H1 (cell line): ENCODE results near the gene LRRK1. TPM values are rescaled to one million over a fixed set of nuclear protein-coding genes. Genes with fewer than 3 reads are reported as not detected.

Source experiments
- ASH2L ChIP-seq: fragments of 200-600, 300-600 bp; sonication (generic); IDR thresholded peaks from one replicate; pipeline ENCODE4 v1.7.1; 2017; ENCODE audit warnings: low read length
- BACH1 ChIP-seq: IDR thresholded peaks from 2 replicates; pipeline ENCODE4 v1.6.1; 2012; ENCODE audit warnings: low read length, improper control_type of control experiment
- BRCA1 ChIP-seq: IDR thresholded peaks from 2 replicates; pipeline ENCODE4 v1.6.1; 2012; ENCODE audit warnings: low read depth, low read length, improper control_type of control experiment
- CBX5 ChIP-seq: fragments of 300-800, 300-1000 bp; sonication (generic); IDR thresholded peaks from 2 replicates; pipeline ENCODE4 v1.7.1; 2016; ENCODE audit warnings: antibody characterized with exemption, low read length, low read depth
- CHD2 ChIP-seq: IDR thresholded peaks from 2 replicates; pipeline ENCODE4 v1.6.1; 2012; ENCODE audit warnings: low read length, improper control_type of control experiment
- CHD7 ChIP-seq: fragments of 300-600 bp; sonication (generic); IDR thresholded peaks from 2 replicates; pipeline ENCODE4 v1.7.1; 2012; ENCODE audit warnings: low read length, moderate library complexity, mild to moderate bottlenecking, inconsistent platforms; ENCODE audit not compliant: insufficient replicate concordance
- CREB1 ChIP-seq: IDR thresholded peaks from 2 replicates; pipeline ENCODE4 v1.6.1; 2012; ENCODE audit warnings: inconsistent platforms
- EZH2 ChIP-seq: fragments of 200-600 bp; sonication (generic); IDR thresholded peaks from 2 replicates; pipeline ENCODE4 v1.7.1; 2012; ENCODE audit warnings: low read depth, mild to moderate bottlenecking, moderate library complexity, low read length, inconsistent platforms; ENCODE audit not compliant: severe bottlenecking
- JUND ChIP-seq: IDR thresholded peaks from 2 replicates; pipeline ENCODE4 v1.6.1; 2011; ENCODE audit warnings: mild to moderate bottlenecking, improper control_type of control experiment, low read length
- POLR2A ChIP-seq, 2 experiments: IDR thresholded peaks; 1 replicate in 1 of 2; 2 replicates in 1 of 2; pipeline ENCODE4 v1.6.1; 2011; ENCODE audit warnings: low read depth in 2 of 2, low read length in 2 of 2, mild to moderate bottlenecking in 2 of 2; ENCODE audit errors: control extremely low read depth in 1 of 2
- SP4 ChIP-seq: IDR thresholded peaks from 2 replicates; pipeline ENCODE4 v1.6.1; 2012; ENCODE audit warnings: low read length, inconsistent platforms
- YY1 ChIP-seq: IDR thresholded peaks from 2 replicates; pipeline ENCODE4 v1.6.1; 2011; ENCODE audit warnings: low read depth, mild to moderate bottlenecking, low read length
- polyA plus RNA-seq, 7 experiments: library from polyadenylated mRNA; depleted of rRNA in 3 of 7; stranded (reverse) in 5 of 7; unstranded in 2 of 7; fragments of >200 nt in 5 of 7; fragments of 200-250 nt in 2 of 7; gene quantifications; 1 replicate in 5 of 7; 2 replicates in 1 of 7; 4 replicates in 1 of 7; pipeline versions ENCODE4 v1.2.1 to v1.2.3, GENCODE V29; 2011 to 2013; ENCODE audit warnings: missing spikeins in 2 of 7, mixed read lengths in 2 of 7
- total RNA-seq: library from RNA; stranded (reverse); fragmentation: NEBNext Ultra II Directional; extraction: Animal tissue kit (Norgen Biotek cat#: 25700); gene quantifications from 2 replicates; pipeline ENCODE4 v1.2.1, GENCODE V29; 2021

The LRRK1 gene
- total and polyA plus RNA-seq, 2 of the 8 experiments (the other 6 are each of a cell fraction or from before 2014, with no cell fraction given): 1.2 to 3.6 TPM

- TF ChIP-seq CHD7: no peak
- no peak for TF ChIP-seq BRCA1
- 0 out of 2 replicates have a peak, but pooled peaks have one; percentile 63 for TF ChIP-seq JUND
- peak in 1 of 2 experiments; percentile 56; a peak in 2 of 3 replicates for TF ChIP-seq POLR2A (IDR thresholded peaks at IDR 0.05; ENCODE audit: control extremely low read depth in 1 of 2, low read depth in 2 of 2, low read length in 2 of 2)
- TF ChIP-seq CHD2: peak; percentile 69; the same call in 1 of the 2 replicates
- TF ChIP-seq BACH1: peak; percentile 51
- TF ChIP-seq CREB1: 0 out of 2 replicates have a peak, but pooled peaks have one; percentile 10
- TF ChIP-seq YY1: peak; percentile 6; the same call in 1 of the 2 replicates
- no peak for TF ChIP-seq EZH2
- no peak for TF ChIP-seq CBX5
- peak; percentile 95 for TF ChIP-seq ASH2L
- TF ChIP-seq SP4: no peak; the same call in 1 of the 2 replicates
Measured at GRCh38 chr15:101068961-101069653, 149.9 kb downstream of the LRRK1 start (continued).
